ENCODE measurements around the gene FBXW10.
"Not testable (repeated sequence)": the region's sequence is repeated elsewhere in the genome, so short reads cannot be mapped to it uniquely, and the experiment has no call there.

FBXW10 gene, protein sequence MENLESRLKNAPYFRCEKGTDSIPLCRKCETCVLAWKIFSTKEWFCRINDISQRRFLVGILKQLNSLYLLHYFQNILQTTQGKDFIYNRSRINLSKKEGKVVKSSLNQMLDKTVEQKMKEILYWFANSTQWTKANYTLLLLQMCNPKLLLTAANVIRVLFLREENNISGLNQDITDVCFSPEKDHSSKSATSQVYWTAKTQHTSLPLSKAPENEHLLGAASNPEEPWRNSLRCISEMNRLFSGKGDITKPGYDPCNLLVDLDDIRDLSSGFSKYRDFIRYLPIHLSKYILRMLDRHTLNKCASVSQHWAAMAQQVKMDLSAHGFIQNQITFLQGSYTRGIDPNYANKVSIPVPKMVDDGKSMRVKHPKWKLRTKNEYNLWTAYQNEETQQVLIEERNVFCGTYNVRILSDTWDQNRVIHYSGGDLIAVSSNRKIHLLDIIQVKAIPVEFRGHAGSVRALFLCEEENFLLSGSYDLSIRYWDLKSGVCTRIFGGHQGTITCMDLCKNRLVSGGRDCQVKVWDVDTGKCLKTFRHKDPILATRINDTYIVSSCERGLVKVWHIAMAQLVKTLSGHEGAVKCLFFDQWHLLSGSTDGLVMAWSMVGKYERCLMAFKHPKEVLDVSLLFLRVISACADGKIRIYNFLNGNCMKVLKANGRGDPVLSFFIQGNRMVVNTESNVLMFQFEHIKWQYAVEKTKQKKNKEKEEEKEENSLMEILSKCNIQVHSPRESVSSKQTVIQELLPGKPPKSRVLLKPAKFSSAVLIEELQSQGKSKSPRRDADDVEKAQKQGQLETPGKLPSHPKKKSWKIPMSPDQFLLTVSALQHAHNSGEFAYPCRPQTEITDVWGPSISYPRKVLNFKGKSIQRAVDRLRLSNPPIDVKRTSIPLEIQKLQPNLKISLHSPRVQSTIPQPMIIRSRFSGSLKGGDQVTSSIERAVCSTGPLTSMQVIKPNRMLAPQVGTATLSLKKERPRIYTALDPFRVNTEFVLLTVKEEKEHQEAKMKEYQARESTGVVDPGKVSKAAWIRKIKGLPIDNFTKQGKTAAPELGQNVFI

DNA sequence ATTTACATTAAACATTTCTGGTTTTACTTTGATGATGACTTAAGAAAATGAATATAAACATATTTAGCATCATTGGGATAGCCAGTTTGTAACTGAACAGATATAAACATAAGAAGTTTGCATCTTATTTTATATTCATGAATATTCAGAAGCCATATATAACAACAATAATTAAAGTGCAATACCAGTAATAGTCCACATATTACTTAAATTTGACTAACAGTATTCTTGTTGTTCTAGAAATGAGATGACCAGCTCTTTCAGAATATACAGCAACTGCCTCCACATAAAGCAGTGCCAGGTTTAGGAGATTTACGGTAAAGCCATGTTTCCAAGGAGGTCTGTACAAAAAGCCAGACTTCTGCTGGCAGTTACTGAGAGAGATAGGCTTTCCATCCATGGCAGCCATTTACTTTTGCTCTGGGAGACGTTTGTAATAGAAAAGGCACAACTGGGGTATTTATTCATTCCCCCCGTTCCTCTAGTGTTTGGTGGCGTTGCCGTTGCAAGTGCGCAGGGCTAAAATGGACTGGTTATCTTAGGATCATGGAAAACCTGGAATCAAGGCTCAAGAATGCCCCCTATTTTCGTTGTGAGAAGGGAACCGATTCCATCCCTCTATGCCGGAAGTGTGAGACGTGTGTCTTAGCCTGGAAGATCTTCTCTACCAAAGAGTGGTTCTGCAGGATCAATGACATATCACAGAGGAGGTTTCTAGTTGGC is at the start of gene FBXW10:
Gene FBXW10 (plus strand): TSS at position 356 of the 723 bp plus-strand sequence. CDS start 191 bp downstream, at position 547.
- not testable (repeated sequence) for DNase-seq

DNA sequence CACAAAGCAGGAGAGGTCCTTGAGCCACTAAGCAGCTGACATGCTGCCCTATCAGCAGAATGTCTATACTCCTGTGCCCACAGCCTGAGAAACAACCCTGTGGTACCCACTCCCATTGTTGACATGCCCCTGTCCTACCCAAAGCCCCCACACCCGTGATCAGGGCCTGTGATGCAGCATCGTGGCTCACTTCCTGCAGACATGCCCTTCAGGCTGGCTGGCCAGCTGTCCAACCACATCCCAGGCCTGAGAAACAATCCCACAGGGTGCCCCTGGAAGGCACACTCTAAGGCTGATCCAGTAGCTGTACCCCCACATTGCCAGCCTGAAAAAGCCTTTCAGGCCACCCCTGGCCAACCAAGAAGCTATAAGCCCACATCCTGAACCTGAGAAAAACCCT is 48.7 kb upstream of the FBXW10 start:
- not testable (repeated sequence) for DNase-seq

DNA sequence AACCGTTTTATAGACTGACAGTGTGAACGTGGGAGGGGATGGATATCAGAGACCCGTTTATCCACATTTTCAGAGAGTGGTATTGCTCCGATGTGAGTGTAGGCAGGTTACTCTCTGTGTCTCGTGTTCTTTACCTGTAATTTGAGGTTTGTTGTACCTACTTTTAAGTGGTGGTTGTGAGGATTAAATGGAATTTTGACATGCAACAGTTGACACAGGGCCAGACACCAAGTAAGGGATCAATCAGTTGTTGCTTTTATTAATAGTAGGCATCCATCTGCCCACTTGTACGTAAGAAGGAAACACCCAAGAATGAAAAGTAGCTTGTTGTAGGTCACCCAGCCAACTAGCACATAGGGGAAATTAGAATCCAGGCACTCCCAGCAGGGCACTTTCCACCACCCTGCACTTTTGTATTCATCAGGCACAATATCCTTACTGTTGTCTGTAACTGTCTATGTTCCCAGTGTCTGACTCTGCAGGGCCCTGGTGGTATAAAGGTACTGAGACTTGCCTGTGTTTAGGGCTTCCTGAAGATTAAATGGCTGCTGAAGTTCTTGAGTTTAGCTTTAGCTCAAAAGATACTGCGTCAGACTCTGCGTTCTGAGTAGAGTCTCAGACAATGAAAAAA is 45.3 kb upstream of the FBXW10 start:
- not testable (repeated sequence) for DNase-seq

DNA sequence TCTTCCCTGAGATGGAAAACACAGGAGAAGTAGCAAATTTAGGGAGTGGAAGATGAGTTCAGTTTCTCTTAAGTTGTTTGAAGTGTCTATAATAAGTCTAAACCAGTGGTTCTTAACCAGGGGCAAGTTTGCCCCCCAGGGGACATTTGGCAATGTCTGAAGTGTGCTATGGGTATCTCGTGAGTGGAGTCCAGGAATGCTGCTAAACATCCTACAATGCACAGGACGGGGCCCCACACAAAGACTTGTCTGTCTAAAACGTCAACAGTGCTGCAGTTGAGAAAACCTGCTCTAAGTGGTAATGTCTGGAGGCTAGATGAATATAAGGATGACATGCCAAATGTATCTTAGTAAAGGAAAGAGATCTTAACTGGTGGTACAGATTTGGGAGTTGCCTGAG is 37.9 kb upstream of the FBXW10 start:
- DNase-seq = not testable (repeated sequence)

DNA sequence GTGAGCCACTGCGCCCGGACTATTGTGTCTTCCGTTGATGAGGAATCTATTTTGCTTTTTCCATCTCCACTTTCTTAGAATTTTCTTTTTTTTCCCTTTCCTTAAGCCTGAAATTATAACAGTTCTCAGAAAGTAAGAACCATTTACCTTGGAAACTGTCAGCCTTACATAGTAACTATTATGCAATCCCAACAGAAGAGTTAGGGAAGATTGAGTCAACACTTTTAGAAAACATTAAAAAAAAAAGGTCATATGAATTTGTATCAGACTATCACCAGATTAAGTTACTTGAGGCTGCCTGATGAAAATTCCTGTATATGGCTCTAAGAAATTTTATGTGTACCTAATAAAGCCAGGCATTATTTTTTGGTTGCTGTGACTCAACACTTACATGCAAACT is 35.6 kb upstream of the FBXW10 start:
- not testable (repeated sequence) for DNase-seq

DNA sequence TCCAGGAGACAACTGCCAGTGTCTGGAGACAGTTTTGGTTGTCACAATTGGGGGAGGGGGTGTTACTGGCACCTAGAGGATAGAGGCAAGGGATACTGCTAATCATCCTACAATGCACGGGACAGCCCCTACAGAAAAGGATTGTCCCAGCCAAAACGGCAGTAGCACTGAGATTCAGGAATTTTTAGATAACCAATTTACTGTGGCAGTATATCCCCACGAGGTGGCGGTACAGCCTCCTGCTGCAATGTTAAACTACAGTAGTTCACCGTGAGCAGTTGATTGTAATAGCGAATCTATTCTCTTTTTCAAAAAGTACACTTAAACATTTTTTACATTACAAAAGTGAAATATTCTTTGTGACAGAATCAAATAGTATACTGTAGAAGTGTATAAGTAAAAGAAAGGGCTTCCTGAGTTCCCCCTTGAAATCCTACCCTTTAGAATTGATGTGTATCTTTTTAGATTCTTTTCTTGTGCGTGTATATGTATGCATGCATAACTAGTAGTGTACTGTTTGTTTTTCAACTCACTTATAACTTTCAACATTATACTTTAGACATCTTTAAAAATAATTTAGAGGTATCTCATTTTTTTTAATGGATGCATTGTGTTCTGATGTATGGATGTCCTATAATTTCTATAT is 31.4 kb upstream of the FBXW10 start:
- DNase-seq = not testable (repeated sequence)

DNA sequence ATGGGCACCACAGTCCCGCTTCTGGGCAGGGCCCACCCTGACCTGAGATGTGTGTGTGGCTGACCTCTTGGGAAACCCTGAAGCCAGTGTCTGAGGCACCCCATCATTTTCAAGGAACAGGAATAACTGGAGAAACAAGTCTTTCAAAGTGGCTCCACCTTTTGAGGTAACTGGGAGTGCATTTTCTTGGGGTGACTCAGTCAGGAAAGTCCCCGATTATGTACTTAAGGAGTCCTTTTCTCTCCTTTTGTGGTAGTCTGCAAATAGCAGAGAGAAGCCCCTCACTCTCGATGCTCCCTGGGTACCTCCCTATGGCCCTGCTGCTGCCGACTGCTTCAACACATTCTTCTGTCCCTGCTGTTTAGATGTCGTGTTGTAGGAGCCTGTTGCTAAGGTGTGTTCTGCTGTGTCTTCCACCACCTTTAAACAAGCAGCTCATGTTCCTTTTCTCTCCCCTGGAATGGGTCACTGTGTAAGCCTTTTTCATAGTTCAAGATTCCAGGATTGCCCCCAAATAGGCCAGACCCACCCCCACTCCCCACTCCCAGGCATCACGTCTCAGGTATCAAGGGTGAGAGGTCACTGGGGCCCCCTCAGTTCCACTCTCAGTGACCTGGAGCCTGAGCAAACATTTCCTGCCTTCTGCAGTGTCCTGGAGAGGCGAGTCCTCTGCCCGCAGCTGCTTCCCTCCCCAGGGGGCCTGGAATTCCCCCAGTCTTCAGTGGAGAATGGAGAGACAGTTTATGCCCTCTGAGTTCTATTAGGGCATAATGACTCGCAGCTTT is 25.0 kb upstream of the FBXW10 start:
- DNase-seq = not testable (repeated sequence)

DNA sequence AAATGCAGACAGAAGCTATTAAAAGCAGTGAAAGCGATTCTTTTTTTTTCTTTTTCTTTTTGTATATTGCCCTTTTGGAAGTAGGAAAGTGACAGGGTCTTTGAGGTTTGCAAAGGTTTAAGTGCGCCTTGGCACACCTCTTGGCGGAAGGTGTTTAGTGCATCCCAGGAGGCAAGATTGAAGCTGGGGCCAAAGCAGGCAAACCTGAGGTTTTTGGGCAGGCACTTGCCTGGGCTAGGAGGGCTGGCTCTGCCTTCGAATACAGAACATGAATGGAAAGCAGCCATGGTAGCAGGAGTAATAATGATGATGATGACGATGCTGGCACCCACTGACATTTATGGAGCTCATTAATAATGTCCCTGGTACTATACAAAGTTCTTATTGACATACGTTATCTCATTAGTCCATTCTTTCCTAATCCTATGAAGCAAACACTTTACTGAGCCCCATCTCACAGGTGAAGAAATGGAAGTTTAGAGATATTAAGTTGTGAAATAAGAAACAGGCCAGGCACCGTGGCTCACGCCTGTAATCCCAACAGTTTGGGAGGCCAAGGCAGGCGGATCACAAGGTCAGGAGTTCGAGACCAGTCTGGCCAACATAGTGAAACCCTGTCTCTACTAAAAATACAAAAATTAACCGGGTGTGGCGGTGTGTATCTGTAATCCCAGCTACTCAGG is 24.3 kb upstream of the FBXW10 start:
- DNase-seq = not testable (repeated sequence)

DNA sequence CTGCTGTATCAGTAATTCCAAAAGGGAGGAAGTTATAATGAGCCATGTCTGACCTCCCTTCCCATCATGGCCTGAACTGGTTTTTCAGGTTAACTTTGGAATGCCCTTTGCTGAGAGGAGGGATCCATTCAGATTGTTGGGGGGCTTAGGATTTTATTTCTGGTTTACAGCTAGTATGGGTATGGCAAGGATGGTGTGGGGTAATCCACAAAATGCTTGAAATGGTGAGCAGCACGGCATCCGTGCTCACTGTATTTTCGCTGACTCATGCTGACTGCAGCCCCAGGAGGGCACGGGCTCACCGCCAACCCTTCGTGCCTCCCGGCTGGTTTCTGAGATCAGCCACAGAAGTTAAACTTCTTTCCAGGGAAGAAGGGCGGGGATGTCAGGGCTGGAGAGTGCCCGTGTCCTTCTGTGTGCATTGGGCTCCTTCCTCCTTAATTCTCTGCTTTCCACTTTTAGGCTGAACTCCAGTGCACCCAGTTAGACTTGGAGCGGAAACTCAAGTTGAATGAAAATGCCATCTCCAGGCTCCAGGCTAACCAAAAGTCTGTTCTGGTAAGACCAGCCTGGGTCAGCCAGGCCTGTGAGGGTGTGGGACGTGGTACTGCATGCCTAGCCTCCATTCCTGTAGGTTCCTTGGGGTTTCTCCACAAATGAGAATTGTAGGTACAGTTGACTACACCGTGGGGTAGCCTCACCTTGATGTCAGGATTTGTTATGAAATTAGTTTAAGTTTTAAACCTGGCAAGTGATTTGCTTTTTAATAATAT is 21.9 kb upstream of the FBXW10 start:
- DNase-seq = not testable (repeated sequence)

DNA sequence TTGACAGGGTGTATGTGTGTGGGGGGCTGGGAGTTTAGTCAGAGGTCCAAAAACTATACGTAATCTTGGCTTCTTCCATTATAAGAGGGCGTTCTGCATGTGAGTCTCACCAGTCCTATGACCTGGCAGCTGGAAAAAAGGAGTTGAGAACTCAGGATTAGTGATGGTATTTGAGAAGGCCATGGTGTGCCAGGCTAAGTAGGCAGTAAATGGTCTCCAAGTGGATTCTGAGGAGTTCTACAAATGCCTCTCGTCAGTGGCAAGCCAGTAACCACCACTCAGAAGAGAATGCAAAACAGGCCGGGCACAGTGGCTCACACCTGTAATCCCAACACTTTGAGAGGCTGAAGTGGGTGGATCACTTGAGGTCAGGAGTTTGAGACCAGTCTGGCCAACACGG is 21.2 kb upstream of the FBXW10 start:
- not testable (repeated sequence) for DNase-seq

DNA sequence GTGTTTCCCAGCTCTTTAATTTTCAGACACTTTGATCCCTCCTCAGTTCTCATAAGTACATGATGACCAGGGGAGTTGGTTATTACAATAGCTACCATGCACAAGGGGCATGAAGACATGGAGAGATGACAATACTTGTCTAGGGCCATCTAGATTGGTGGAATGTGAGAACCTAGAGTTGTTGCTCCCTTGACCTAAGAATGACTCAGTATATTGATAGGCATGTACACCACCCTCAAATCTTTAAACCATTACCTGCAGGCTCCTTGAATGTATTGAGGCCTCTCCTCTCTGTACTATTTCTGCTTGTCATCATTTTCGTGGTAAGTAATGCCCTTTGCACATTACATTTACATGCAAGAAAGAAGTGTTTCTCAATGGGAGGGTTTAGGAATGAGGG is 20.3 kb upstream of the FBXW10 start:
- DNase-seq = not testable (repeated sequence)

DNA sequence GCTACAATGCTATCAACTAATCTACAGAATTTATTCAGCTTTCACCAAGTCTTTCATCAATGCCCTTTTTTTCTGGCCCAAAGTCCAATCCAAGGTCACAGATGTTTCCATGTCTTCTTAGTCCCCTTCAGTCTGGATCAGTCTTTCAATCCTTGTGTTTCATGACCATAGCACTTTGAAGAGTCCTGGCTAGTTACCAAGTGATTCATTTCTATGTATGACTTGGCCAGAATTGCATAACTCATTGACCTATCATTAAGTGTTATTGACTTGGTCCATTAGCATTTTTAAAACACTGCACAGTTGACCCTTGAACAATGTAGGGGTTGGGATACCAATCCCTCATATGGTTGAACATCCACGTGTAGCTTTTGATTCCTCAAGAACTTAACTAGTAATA is 11.4 kb upstream of the FBXW10 start:
- DNase-seq = not testable (repeated sequence)

DNA sequence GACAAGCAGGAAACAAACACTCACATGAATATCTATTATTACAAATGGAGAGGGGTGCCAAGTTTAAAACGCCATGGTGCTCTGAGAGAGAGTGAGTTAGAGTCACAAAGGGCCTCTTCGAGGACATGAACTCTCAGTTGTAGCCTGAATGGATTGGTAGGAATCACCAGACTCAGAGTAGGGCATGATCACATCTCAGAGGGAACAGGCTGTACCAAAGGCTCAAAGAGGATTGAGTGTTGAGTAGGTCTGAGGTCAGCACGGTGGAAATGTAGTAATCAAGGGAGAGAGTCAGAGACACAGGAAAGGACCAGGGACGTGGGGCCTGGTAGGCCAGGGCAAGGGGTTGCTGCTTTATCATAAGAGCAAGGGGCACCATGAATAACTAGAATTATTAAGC is 10.5 kb upstream of the FBXW10 start:
- DNase-seq = not testable (repeated sequence)

DNA sequence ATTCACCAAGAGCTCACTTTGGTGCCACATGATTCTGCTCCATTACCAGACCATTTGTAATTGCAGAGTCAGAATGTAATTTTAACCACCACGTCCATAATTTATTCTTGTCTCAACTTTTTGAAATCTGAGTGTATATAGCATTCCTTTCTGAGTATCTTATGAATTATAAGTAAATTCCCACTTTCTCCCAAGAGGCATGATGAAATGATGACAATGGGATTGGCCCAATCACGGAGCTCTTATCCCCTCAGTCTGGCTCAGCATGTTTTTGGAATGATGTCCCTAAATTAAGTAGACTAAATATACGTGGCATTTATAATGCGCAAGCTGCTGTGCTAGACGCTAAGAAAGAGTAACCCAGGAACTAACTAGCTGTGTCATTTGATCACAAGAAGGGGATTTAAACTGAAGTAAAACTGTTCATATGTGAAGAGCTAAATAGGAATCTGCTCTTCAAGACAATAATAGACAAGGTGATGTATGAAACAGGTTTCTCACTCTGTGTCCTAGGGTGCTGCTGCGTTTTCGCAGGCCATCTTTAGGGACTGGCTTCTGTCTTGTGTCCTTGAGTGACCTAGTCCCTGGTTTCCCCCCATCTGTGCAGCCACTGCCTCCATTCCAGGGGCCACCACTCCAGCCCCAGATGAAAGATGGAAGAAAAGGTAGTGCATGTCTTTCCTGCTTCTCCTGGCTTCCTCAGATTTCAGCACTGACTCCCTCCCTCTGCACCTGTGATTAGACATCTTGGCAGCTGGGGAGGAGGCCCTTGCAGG is 4.0 kb upstream of the FBXW10 start:
- not testable (repeated sequence) for DNase-seq

DNA sequence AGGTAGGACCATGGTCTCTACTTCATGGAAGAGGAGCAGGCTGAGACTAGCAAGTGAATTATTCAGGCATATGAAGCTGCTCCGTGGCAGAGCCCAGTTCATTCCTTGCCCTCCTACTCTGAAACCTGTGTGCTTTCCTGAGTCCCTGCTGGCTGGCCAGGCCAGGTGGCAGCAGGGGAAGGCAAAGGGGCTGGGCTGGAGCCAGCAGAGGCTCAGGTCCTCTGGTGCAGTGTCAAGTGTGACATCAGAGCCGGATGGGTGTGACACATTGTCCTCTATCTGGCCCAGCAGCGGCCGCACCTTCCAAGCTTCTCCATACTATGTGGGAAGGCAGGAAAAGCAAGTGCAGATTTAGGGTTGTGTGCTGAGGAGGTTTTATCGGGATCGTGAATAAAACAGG is 2.6 kb upstream of the FBXW10 start:
- not testable (repeated sequence) for DNase-seq

DNA sequence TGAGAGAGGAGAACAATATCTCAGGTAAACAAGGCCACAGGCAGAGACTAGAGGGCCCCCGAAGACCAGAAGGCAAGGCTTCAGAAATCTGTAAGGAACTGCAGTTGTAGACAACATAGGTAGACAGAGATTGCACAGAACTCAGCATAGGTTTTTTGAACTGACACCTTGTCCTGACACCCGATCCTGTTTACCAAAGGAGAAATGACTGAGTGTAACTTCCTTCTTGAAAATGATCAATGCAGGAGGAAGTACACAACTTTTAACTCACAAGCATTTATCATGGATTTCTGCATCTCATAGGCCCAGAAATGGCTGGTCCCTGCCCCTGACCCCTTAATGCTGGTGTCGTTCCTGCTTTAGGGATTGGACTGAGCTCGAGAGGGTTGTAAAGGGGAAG is 872 bp downstream of the FBXW10 start:
- DNase-seq = not testable (repeated sequence)

DNA sequence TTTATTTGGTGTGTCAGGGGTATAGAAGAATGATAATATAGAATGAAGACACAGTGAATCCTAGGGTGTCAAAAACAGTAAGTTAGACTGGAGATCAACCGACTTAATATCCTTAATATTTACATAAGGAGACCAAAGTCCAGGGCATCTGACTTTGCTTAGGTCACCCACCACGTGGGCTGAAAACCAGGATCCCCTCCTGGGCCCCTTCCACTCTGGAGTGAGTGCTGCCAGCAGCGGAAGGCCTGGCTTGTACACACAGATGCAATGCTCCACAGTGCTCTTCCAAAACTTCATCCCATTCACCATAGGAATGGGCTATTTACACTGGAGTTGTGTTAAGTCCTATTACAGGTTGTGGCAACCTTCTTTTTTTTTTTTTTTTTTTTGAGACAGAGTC is 2.7 kb downstream of the FBXW10 start:
- DNase-seq = not testable (repeated sequence)

DNA sequence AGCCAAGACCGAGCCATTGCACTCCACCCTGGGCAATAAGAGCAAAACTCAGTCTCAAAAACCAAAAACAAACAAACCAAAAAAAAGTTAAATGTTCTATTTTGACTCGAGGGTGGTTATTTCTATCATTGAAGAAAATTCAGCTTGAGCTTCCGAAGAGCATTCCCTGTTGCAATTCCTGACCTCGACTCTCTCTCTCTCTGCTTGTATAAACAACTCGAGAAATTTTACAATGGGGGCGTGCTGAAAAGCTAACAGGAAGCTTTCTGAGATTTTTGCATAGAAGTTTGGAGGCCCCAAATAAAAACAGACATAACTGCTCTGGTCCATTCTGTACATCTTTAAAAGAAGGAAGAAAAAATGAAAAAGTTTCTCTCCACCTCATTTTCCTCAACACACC is 3.6 kb downstream of the FBXW10 start:
- DNase-seq = not testable (repeated sequence)
